K562 (cell line): ENCODE measurements around the gene TMEM139.

Experiments
- CREM ChIP-seq: IDR thresholded peaks from 2 replicates; pipeline ENCODE4 v1.6.1; 2014; ENCODE audit warnings: antibody characterized with exemption, low read depth
- ELF1 ChIP-seq: fragments of 200-800 bp; sonication (Bioruptor generic); IDR thresholded peaks from 2 replicates; pipeline ENCODE4 v1.6.1; 2016; ENCODE audit warnings: missing genetic modification characterization, missing compliant biosample characterization
- ETV1 ChIP-seq: fragments of 450-650 bp; conservative IDR thresholded peaks from 2 replicates; pipeline ENCODE4 v1.6.1; 2016; ENCODE audit warnings: missing genetic modification characterization, control low read depth, low read depth, missing compliant biosample characterization
- KAT2B ChIP-seq: IDR thresholded peaks from one replicate; pipeline ENCODE4 v1.6.1; 2012; ENCODE audit warnings: low read depth, mild to moderate bottlenecking, control low read depth, inconsistent platforms, low read length, moderate library complexity
- POLR2A ChIP-seq: fragments of 450-650 bp; conservative IDR thresholded peaks from 2 replicates; pipeline ENCODE4 v1.6.1; 2016
- POLR2AphosphoS5 ChIP-seq: IDR thresholded peaks from 2 replicates; pipeline ENCODE4 v1.6.1; 2011; ENCODE audit warnings: mild to moderate bottlenecking, low read depth, low read length, moderate library complexity; ENCODE audit not compliant: control insufficient read depth, insufficient read depth
- PPARD ChIP-seq: fragments of 250-450 bp; sonication (Bioruptor Pico); IDR thresholded peaks from 2 replicates; pipeline ENCODE4 v1.8.0; 2022; ENCODE audit warnings: inconsistent platforms, mild to moderate bottlenecking, moderate library complexity
- RNF2 ChIP-seq: sonication (generic); IDR thresholded peaks from 2 replicates; pipeline ENCODE4 v1.6.1; 2016
- TEAD4 ChIP-seq, 2 experiments: sonication (generic) in 1 of 2; formaldehyde crosslinking in 1 of 2; IDR thresholded peaks; 2 replicates each; pipeline versions ENCODE4 v1.6.1 to v1.8.0; 2012 to 2022; ENCODE audit warnings: borderline replicate concordance in 1 of 2, inconsistent platforms in 1 of 2, low read length in 1 of 2, mild to moderate bottlenecking in 1 of 2, missing genetic modification reagents in 1 of 2
- ZNF77 ChIP-seq: fragments of 250-450 bp; sonication (Bioruptor Pico); IDR thresholded peaks from 2 replicates; pipeline ENCODE4 v1.5.0; 2020
- TF ChIP-seq, protein P1 (sequence below), 3 experiments: IDR thresholded peaks in 2 of 3; conservative IDR thresholded peaks in 1 of 3; 2 replicates each; pipeline ENCODE4 v1.5.1; 2011 to 2012; ENCODE audit warnings: low read length in 3 of 3, mild to moderate bottlenecking in 3 of 3, control low read depth in 2 of 3, improper control_type of control experiment in 1 of 3, inconsistent platforms in 1 of 3, low read depth in 1 of 3, mixed read lengths in 1 of 3, moderate library complexity in 1 of 3; ENCODE audit not compliant: insufficient read depth in 2 of 3
- TF ChIP-seq, protein P2 (sequence below), 2 experiments: IDR thresholded peaks; 2 replicates each; pipeline ENCODE4 v1.6.1; 2012; ENCODE audit warnings: improper control_type of control experiment in 2 of 2, low read depth in 2 of 2, low read length in 2 of 2, borderline replicate concordance in 1 of 2
- TF ChIP-seq, protein P3 (sequence below): sonication (generic); formaldehyde crosslinking; IDR thresholded peaks from 2 replicates; pipeline ENCODE4 v1.8.1; 2023; ENCODE audit warnings: missing genetic modification reagents, mild to moderate bottlenecking, borderline replicate concordance

DNA sequence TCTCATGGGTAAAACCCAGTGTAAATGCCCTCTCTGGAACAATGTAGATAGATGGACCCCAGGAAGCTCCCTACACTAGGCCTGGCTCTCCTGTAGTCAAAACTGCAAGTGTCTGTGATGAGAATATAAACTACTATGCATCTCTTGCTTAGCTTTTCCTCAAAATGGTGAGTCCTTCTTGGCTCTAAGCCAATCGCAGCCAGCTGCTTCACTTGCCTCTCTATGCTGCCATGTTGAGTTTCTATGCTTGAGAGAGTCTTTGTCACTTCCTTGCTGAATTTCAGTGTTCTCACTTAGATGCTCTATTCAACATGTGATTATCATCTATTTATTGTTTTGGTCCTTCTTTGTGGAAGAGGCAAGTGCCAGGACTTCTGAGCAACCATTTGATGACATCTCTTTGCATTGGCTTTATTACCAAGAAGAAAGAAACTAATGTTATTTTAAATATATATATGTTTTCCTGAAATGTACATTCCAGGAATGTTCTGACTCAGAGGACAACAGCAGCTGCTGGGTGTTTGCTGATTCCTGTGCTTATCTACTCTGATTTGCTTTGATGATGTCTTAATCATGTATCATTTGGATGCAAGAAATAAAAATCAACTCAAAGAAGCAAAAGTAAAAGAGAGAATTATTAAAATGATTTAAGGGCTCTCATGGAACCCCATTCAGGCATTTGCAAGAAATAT lies 46.3 kb upstream of the TMEM139 start:
- TF ChIP-seq CREM (no peak), POLR2AphosphoS5 (no peak), KAT2B (no peak), POLR2A (no peak), TEAD4 (IDR thresholded peaks at IDR 0.05; ENCODE audit: low read length) (no peak), TEAD4 (CRISPR knock-in tag; IDR thresholded peaks at IDR 0.05; ENCODE audit: borderline replicate concordance) (no peak), RNF2 (no peak), ELF1 (tag) (no peak), PPARD (CRISPR knock-in tag) (no peak), ETV1 (tag) (no peak), ZNF77 (CRISPR knock-in tag) (no peak)
- TF ChIP-seq, protein P1, sequence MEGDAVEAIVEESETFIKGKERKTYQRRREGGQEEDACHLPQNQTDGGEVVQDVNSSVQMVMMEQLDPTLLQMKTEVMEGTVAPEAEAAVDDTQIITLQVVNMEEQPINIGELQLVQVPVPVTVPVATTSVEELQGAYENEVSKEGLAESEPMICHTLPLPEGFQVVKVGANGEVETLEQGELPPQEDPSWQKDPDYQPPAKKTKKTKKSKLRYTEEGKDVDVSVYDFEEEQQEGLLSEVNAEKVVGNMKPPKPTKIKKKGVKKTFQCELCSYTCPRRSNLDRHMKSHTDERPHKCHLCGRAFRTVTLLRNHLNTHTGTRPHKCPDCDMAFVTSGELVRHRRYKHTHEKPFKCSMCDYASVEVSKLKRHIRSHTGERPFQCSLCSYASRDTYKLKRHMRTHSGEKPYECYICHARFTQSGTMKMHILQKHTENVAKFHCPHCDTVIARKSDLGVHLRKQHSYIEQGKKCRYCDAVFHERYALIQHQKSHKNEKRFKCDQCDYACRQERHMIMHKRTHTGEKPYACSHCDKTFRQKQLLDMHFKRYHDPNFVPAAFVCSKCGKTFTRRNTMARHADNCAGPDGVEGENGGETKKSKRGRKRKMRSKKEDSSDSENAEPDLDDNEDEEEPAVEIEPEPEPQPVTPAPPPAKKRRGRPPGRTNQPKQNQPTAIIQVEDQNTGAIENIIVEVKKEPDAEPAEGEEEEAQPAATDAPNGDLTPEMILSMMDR (IDR thresholded peaks at IDR 0.05 in 2 of 3, conservative IDR thresholded peaks at IDR 0.05 in 1 of 3; ENCODE audit: insufficient read depth in 2 of 3, low read depth in 1 of 3, low read length in 3 of 3) = no peak
- TF ChIP-seq, protein P2, sequence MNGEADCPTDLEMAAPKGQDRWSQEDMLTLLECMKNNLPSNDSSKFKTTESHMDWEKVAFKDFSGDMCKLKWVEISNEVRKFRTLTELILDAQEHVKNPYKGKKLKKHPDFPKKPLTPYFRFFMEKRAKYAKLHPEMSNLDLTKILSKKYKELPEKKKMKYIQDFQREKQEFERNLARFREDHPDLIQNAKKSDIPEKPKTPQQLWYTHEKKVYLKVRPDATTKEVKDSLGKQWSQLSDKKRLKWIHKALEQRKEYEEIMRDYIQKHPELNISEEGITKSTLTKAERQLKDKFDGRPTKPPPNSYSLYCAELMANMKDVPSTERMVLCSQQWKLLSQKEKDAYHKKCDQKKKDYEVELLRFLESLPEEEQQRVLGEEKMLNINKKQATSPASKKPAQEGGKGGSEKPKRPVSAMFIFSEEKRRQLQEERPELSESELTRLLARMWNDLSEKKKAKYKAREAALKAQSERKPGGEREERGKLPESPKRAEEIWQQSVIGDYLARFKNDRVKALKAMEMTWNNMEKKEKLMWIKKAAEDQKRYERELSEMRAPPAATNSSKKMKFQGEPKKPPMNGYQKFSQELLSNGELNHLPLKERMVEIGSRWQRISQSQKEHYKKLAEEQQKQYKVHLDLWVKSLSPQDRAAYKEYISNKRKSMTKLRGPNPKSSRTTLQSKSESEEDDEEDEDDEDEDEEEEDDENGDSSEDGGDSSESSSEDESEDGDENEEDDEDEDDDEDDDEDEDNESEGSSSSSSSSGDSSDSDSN (IDR thresholded peaks at IDR 0.05; ENCODE audit: borderline replicate concordance in 1 of 2, low read depth in 2 of 2, low read length in 2 of 2) = no peak
- TF ChIP-seq, protein P3, sequence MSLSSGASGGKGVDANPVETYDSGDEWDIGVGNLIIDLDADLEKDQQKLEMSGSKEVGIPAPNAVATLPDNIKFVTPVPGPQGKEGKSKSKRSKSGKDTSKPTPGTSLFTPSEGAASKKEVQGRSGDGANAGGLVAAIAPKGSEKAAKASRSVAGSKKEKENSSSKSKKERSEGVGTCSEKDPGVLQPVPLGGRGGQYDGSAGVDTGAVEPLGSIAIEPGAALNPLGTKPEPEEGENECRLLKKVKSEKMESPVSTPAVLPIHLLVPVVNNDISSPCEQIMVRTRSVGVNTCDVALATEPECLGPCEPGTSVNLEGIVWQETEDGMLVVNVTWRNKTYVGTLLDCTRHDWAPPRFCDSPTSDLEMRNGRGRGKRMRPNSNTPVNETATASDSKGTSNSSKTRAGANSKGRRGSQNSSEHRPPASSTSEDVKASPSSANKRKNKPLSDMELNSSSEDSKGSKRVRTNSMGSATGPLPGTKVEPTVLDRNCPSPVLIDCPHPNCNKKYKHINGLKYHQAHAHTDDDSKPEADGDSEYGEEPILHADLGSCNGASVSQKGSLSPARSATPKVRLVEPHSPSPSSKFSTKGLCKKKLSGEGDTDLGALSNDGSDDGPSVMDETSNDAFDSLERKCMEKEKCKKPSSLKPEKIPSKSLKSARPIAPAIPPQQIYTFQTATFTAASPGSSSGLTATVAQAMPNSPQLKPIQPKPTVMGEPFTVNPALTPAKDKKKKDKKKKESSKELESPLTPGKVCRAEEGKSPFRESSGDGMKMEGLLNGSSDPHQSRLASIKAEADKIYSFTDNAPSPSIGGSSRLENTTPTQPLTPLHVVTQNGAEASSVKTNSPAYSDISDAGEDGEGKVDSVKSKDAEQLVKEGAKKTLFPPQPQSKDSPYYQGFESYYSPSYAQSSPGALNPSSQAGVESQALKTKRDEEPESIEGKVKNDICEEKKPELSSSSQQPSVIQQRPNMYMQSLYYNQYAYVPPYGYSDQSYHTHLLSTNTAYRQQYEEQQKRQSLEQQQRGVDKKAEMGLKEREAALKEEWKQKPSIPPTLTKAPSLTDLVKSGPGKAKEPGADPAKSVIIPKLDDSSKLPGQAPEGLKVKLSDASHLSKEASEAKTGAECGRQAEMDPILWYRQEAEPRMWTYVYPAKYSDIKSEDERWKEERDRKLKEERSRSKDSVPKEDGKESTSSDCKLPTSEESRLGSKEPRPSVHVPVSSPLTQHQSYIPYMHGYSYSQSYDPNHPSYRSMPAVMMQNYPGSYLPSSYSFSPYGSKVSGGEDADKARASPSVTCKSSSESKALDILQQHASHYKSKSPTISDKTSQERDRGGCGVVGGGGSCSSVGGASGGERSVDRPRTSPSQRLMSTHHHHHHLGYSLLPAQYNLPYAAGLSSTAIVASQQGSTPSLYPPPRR (CRISPR knock-in tag) = no peak
